Adrenal gland (tissue), 12 donors: Measurements from ENCODE around the gene ZNF135. TPM values are rescaled to one million over a fixed set of nuclear protein-coding genes. Genes with fewer than 3 reads are reported as not detected.

Experiments used
- DNase-seq, 7 donors: peaks; one replicate each; pipeline ENCODE4 v3.0.0-alpha.2; 2019 to 2020
- H3K27ac ChIP-seq, 5 donors: fragments of 200-600 bp; sonication (generic) in 4 of 5; 1 replicate in 3 of 5; 2 replicates in 2 of 5; pipeline versions ENCODE4 v1.5.1 to v1.8.0; 2016 to 2020; ENCODE audit warnings: mild to moderate bottlenecking in 1 of 5
- H3K27me3 ChIP-seq: fragments of 200-600 bp; 2 replicates; pipeline ENCODE4 v1.8.0; 2021
- H3K36me3 ChIP-seq, 2 donors: fragments of 200-600 bp; replicated peaks in 1 of 2; 1 replicate in 1 of 2; 2 replicates in 1 of 2; pipeline versions ENCODE4 v1.5.1 to v1.8.0; 2018 to 2022
- H3K4me1 ChIP-seq, 2 donors: fragments of 200-600 bp; replicated peaks in 1 of 2; 1 replicate in 1 of 2; 2 replicates in 1 of 2; pipeline versions ENCODE4 v1.5.1 to v1.8.0; 2018 to 2021
- H3K4me3 ChIP-seq, 4 donors: fragments of 200-600 bp; sonication (generic) in 3 of 4; one replicate each; pipeline ENCODE4 v1.5.1; 2016 to 2018
- H3K9me3 ChIP-seq, 3 donors: fragments of 200-600 bp; sonication (generic) in 1 of 3; replicated peaks in 1 of 3; 1 replicate in 2 of 3; 2 replicates in 1 of 3; pipeline versions ENCODE4 v1.5.1 to v1.8.0; 2016 to 2021
- POLR2A ChIP-seq, 2 donors: fragments of 450-650 bp; IDR thresholded peaks; one replicate each; pipeline ENCODE4 v1.6.1; 2017; ENCODE audit warnings: antibody characterized with exemption in 2 of 2, mild to moderate bottlenecking in 2 of 2, moderate library complexity in 1 of 2
- WGBS, 4 donors: extraction: QIAGEN DNeasy Blood & Tissue Kit in 2 of 4; methylation state at CpG; one replicate each; pipeline versions ENCODE4 v1.1.5 to v1.1.7; 2013 to 2017; 5-methylcytosine and 5-hydroxymethylcytosine counted together
- intact Hi-C, 2 donors: fragments of 100-400 bp; cut with DNase I; formaldehyde crosslinking; loops; one replicate each; pipeline versions ENCODE4 v1.14.1 to v1.15.0; 2022 to 2023
- polyA plus RNA-seq, 3 donors: library from polyadenylated mRNA; stranded (reverse); fragments of 200-250 nt in 2 of 3; fragments of 350-450 nt in 1 of 3; fragmentation: Illumina TruSeq in 1 of 3; extraction: RNeasy Lipid Tissue Mini Kit (QIAGEN cat#74804) in 1 of 3; gene quantifications; one replicate each; pipeline ENCODE4 v1.2.3, GENCODE V29; 2013 to 2014
- total RNA-seq, 9 donors: library from RNA; depleted of rRNA in 4 of 9; stranded (reverse); fragments of >200 nt in 4 of 9; fragments of 120-200 nt in 1 of 9; fragmentation: NEBNext Ultra II Directional in 1 of 9; extraction: Animal tissue kit (Norgen Biotek cat#: 25700) in 1 of 9; gene quantifications; one replicate each; pipeline versions ENCODE4 v1.1.0 to v1.2.4, GENCODE V29; 2013 to 2023
- TF ChIP-seq, protein P1 (sequence below), 6 experiments: fragments of 450-650 bp in 4 of 6; fragments of 200-600 bp in 2 of 6; sonication (generic) in 1 of 6; IDR thresholded peaks; 1 replicate in 5 of 6; 2 replicates in 1 of 6; pipeline versions ENCODE4 v1.5.1 to v1.8.0; 2016 to 2021; ENCODE audit warnings: antibody characterized with exemption in 6 of 6, mild to moderate bottlenecking in 2 of 6, moderate library complexity in 1 of 6
- donor health status: healthy with polysubstance abuse.
- donor health status: Bipolar disorder and iron deficiency.
- donor health status: DM: yes; HTN: yes; CAD: no.
- donor health status: DM: no; HTN: no; CAD: no.
- donor health status: DM: no; HTN: no; CAD: no.
- donor health status: DM: yes; HTN: yes; CAD: no.

The ZNF135 gene
- total and polyA plus RNA-seq, 12 donors = 1.2 to 15.1 (median 4.5) TPM

DNA sequence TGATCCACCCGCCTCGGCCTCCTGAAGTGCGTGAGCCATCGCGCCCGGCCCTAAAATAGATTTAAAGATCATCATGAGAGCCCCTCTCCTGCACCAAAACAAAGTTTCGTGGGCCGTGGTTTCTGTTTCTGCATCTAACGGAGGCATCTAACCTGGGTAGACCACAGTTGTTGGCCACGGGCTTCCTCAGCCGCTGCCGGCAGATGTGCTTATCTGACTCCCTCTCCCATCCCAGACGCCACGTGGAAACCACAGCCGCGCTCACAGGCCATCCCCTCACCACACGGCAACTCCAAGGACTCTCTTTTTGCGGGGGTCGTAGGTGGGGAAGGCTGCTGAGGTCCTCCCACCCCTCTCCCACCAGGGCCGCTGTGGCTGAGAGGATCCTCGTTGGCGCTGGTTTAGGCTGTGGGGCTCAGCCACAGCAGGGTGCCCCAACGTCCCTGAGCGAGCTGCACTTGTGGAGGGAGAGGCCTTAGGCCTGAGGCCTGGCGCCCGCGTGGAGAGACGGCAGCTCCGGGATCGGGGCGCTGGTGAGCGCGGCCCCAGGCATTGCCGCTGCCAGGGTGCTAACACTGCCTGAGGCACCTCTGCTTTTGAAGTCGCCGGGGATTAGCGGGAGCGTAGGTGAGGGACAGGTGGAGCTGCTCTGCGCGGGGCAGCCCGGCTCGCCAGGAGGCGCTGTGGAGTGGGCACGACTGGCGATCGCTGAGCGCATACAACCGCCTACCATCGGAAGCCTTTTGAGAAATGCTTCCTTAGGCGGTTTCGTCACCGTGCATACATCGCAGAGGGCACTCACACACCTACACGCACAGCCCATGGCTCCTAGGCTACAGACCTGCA is 16.4 kb upstream of the ZNF135 start:
- WGBS, 4 donors = 33 to 59% (median 43%) methylated on average over 26 to 54 of the region's 54 CpGs
- H3K4me3 ChIP-seq = no peak overlapping the region
- intact Hi-C loops = no loop called here
- no peak overlapping the region for H3K27ac ChIP-seq
- TF ChIP-seq, protein P1, sequence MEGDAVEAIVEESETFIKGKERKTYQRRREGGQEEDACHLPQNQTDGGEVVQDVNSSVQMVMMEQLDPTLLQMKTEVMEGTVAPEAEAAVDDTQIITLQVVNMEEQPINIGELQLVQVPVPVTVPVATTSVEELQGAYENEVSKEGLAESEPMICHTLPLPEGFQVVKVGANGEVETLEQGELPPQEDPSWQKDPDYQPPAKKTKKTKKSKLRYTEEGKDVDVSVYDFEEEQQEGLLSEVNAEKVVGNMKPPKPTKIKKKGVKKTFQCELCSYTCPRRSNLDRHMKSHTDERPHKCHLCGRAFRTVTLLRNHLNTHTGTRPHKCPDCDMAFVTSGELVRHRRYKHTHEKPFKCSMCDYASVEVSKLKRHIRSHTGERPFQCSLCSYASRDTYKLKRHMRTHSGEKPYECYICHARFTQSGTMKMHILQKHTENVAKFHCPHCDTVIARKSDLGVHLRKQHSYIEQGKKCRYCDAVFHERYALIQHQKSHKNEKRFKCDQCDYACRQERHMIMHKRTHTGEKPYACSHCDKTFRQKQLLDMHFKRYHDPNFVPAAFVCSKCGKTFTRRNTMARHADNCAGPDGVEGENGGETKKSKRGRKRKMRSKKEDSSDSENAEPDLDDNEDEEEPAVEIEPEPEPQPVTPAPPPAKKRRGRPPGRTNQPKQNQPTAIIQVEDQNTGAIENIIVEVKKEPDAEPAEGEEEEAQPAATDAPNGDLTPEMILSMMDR (IDR thresholded peaks at IDR 0.05) = no peak
- TF ChIP-seq POLR2A (IDR thresholded peaks at IDR 0.05) = no peak
- H3K36me3 ChIP-seq = no peaks in the 10 kb centered on the region
- H3K4me1 ChIP-seq = no peaks in the 10 kb centered on the region
- no peaks in the 10 kb centered on the region for H3K27me3 ChIP-seq
- no peak for DNase-seq
- peaks cover 0 to 19% (median 0%) of the 10 kb centered on the region in 3 donors for H3K9me3 ChIP-seq

DNA sequence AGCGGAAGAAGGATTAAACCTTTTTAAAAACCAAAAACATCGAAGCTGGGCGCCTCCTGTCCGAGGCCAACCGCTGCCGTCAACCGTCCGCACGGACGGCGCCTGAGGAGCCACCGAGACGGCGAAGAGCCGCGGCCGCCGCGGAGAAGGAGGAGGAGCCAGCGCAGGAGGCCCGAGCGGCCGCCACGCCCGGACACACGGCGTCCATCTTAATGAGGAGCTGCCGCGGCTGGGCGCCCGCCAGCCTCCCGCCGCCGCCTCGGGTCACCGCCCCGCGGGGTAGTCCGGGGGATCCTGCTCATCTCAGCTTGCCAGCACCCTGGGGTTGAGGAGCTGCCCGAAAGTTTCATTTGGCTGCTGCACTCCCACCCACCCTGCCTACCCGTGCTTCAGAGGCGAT is 14.7 kb upstream of the ZNF135 start:
- intact Hi-C loops = no loop called here
- Histone ChIP-seq H3K9me3 (peaks cover 0 to 25% (median 0%) of the 10 kb centered on the region in 3 donors), H3K27ac (no peak overlapping the region), H3K4me3 (no peak overlapping the region), H3K4me1 (no peaks in the 10 kb centered on the region), H3K36me3 (no peaks in the 10 kb centered on the region), H3K27me3 (no peaks in the 10 kb centered on the region)
- TF ChIP-seq POLR2A (IDR thresholded peaks at IDR 0.05) = no peak
- TF ChIP-seq, protein P1 (IDR thresholded peaks at IDR 0.05) = no peak
- no peak for DNase-seq
- WGBS, 4 donors = 63 to 78% (median 68%) methylated on average over 34 to 41 of the region's 42 CpGs

DNA sequence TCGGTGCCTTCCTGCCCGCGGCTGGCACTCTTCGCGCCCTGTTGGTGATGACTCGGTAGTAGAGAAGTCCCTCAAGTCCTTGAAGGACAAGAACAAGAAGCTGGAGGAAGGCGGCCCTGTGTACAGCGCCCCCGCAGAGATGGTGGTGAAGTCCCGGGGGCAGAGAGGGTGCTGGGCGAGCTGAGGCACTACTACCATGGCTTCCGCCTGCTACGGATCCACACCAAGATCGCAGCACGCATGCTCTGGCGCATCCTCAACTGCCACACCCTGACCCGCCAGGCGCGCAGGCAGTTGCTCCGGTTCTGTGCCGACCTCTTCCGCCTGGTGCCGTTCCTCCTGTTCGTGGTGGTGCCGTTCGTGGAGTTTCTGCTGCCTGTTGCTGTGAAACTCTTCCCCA is 14.2 kb upstream of the ZNF135 start:
- no peak for TF ChIP-seq POLR2A (IDR thresholded peaks at IDR 0.05)
- TF ChIP-seq, protein P1 (IDR thresholded peaks at IDR 0.05) = no peak
- WGBS, 4 donors = 88 to 95% (median 92%) methylated on average over 18 to 26 of the region's 26 CpGs
- Histone ChIP-seq H3K27me3 (no peaks in the 10 kb centered on the region), H3K27ac (no peak overlapping the region), H3K36me3 (no peaks in the 10 kb centered on the region), H3K4me3 (no peak overlapping the region), H3K4me1 (no peaks in the 10 kb centered on the region), H3K9me3 (peaks cover 0 to 26% (median 0%) of the 10 kb centered on the region in 3 donors)
- no peak for DNase-seq
- intact Hi-C loops = no loop called here

DNA sequence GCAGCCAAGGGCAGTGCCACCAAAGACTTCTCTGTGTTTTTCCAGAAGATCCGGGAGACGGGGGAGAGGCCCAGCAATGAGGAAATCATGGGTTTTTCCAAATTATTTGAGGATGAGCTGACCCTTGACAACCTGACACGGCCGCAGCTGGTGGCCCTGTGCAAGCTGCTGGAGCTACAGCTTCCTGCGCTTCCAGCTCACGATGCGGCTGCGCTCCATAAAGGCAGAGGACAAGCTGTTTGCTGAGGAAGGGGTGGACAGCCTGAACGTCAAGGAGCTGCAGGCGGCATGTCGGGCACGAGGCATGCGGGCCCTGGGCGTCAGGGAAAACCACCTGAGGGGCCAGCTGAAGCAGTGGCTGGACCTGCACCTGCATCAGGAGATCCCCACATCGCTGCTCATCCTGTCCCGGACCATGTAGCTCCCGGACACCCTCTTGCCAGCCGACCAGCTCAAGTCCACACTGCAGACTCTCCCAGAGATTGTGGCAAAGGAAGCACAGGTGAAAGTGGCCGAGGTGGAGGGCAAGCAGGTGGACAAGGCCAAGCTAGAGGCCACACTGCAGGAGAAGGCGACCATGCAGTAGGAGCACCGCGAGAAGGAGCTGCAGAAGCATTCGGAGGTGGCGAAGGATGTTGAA is 13.6 kb upstream of the ZNF135 start:
- H3K27ac ChIP-seq = no peak overlapping the region
- H3K9me3 ChIP-seq = peaks cover 0 to 26% (median 0%) of the 10 kb centered on the region in 3 donors
- no peaks in the 10 kb centered on the region for H3K4me1 ChIP-seq
- 89 to 93% (median 89%) methylated on average over 18 to 24 of the region's 24 CpGs for WGBS, 4 donors
- no peak for DNase-seq
- H3K4me3 ChIP-seq = no peak overlapping the region
- TF ChIP-seq, protein P1 (IDR thresholded peaks at IDR 0.05) = no peak
- TF ChIP-seq POLR2A (IDR thresholded peaks at IDR 0.05) = no peak
- H3K27me3 ChIP-seq = no peaks in the 10 kb centered on the region
- intact Hi-C loops = no loop called here
- H3K36me3 ChIP-seq = no peaks in the 10 kb centered on the region
